KMS-11 (cell line): ENCODE data around the gene AGPAT2.
A peak's percentile ranks its signal among the peaks of the same experiment; 100 is the strongest.

ENCODE experiments used
- H2AFZ ChIP-seq: fragments of 200-600 bp; sonication (generic); 2 replicates; pipeline ENCODE4 v1.6.1; 2016; ENCODE audit warnings: antibody characterized with exemption, mixed run types, low read depth
- H3K27ac ChIP-seq: fragments of 200-600 bp; sonication (generic); 2 replicates; pipeline ENCODE4 v1.6.1; 2016; ENCODE audit warnings: mild to moderate bottlenecking, mixed run types
- H3K27me3 ChIP-seq: fragments of 200-600 bp; sonication (generic); 2 replicates; pipeline ENCODE4 v1.6.1; 2017; ENCODE audit warnings: mild to moderate bottlenecking, low read depth, mixed run types, moderate library complexity; ENCODE audit not compliant: insufficient read depth
- H3K36me3 ChIP-seq: fragments of 200-600 bp; sonication (generic); 2 replicates; pipeline ENCODE4 v1.6.1; 2017; ENCODE audit warnings: mild to moderate bottlenecking, mixed run types; ENCODE audit not compliant: insufficient read depth
- H3K4me1 ChIP-seq: fragments of 200-600 bp; sonication (generic); 2 replicates; pipeline ENCODE4 v1.6.1; 2016; ENCODE audit warnings: mild to moderate bottlenecking, low read depth, mixed run types; ENCODE audit not compliant: poor library complexity, severe bottlenecking
- H3K4me2 ChIP-seq: fragments of 200-600 bp; sonication (generic); 2 replicates; pipeline ENCODE4 v1.7.0; 2016; ENCODE audit warnings: mild to moderate bottlenecking, mixed run types
- H3K4me3 ChIP-seq: fragments of 200-600 bp; sonication (generic); IDR thresholded peaks from 2 replicates; pipeline ENCODE4 v1.6.1; 2017; ENCODE audit warnings: low read depth, low read length, mixed read lengths; ENCODE audit not compliant: insufficient read depth
- H3K79me2 ChIP-seq: fragments of 200-600 bp; sonication (generic); 2 replicates; pipeline ENCODE4 v1.6.1; 2016; ENCODE audit warnings: low read depth, mixed run types; ENCODE audit not compliant: insufficient read depth
- H3K9ac ChIP-seq: fragments of 200-600 bp; sonication (generic); 2 replicates; pipeline ENCODE4 v1.6.1; 2016; ENCODE audit warnings: mild to moderate bottlenecking, mixed run types
- H4K20me1 ChIP-seq: fragments of 200-600 bp; sonication (generic); 2 replicates; pipeline ENCODE4 v1.6.1; 2016; ENCODE audit warnings: mild to moderate bottlenecking, mixed run types; ENCODE audit not compliant: insufficient read depth
- TF ChIP-seq, protein P1 (sequence below): fragments of 200-600 bp; sonication (generic); conservative IDR thresholded peaks from 2 replicates; pipeline ENCODE4 v1.6.1; 2017; ENCODE audit warnings: low read depth, mild to moderate bottlenecking, antibody characterized with exemption, low read length, moderate library complexity, mixed read lengths

The AGPAT2 gene

DNA sequence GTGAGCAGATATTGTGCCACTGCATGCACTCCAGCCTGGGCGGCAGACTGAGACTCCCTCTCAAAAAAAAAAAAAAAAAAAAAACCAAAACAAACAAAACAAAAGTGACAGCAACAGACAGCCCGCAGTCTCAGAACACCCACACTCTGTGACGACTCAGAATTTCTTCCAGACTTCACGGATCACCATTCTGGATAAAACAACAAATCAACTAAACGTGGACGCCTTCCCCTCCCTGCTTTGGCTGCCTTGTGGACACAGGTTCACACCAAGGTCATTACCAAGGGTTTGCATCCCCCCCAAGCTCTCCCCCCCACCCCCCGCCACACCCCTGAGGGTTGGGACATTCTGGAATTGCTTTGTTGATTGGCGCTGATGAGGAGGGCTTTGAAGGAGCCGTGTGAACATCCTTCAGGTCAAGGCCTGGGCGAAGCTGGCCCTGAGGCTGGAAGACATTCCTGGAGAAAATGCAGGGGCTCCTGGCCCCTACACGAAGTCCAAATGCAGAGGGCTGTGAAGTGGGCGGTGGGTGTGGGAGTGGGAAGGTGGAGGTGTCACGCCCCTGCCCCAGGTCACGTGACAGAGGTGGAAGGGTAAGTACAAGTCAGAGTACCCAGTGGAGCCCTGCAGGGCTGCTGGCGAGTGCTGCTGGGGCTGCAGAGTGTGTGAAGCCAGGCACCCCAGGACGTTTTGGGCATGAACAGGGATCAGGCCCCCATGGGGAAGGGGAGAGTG lies 45.4 kb upstream of the AGPAT2 start:
- H3K9ac ChIP-seq = no peak overlapping the region

DNA sequence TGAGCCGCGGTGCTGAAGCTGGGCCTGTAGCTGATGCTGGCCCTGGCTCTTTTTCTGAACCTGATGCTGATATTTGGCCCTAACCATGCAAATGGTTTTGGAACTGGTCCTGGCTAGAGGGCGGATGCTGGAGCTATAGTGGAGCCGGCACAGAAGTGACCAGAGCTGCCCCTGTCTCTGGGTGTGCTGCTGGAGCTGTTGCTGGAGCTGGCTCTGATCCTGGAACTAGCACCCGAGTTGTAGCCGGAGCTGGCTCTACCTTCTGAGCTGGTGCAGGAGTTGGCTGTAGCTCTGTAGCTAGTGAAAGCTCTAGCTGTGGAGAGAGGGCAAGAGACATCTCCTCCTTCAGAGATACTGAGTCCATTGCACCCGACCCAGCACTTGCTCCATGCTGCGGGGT lies 42.7 kb upstream of the AGPAT2 start:
- no peak overlapping the region for H3K4me3 ChIP-seq
- H3K36me3 ChIP-seq = no peaks in the 10 kb centered on the region; the same call in 1 of the 2 replicates
- H3K27ac ChIP-seq = no peak overlapping the region
- peaks cover 26% of the 10 kb centered on the region; the same call in 1 of the 2 replicates for H4K20me1 ChIP-seq
- TF ChIP-seq, protein P1, sequence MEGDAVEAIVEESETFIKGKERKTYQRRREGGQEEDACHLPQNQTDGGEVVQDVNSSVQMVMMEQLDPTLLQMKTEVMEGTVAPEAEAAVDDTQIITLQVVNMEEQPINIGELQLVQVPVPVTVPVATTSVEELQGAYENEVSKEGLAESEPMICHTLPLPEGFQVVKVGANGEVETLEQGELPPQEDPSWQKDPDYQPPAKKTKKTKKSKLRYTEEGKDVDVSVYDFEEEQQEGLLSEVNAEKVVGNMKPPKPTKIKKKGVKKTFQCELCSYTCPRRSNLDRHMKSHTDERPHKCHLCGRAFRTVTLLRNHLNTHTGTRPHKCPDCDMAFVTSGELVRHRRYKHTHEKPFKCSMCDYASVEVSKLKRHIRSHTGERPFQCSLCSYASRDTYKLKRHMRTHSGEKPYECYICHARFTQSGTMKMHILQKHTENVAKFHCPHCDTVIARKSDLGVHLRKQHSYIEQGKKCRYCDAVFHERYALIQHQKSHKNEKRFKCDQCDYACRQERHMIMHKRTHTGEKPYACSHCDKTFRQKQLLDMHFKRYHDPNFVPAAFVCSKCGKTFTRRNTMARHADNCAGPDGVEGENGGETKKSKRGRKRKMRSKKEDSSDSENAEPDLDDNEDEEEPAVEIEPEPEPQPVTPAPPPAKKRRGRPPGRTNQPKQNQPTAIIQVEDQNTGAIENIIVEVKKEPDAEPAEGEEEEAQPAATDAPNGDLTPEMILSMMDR = no peak
- no peak overlapping the region for H2AFZ ChIP-seq
- peaks cover 22% of the 10 kb centered on the region for H3K4me1 ChIP-seq
- H3K79me2 ChIP-seq = peaks cover 28% of the 10 kb centered on the region
- H3K9ac ChIP-seq = no peak overlapping the region
- no peak overlapping the region for H3K4me2 ChIP-seq
- no peaks in the 10 kb centered on the region for H3K27me3 ChIP-seq

More for the DNA sequence above, 45.4 kb upstream of the AGPAT2 start:
- peaks cover 3% of the 10 kb centered on the region for H3K79me2 ChIP-seq
- no peak overlapping the region for H2AFZ ChIP-seq
- H3K4me2 ChIP-seq = no peak overlapping the region
- H3K4me1 ChIP-seq = peaks cover 8% of the 10 kb centered on the region
- peaks cover under 1% of the 10 kb centered on the region; the same call in 1 of the 2 replicates for H3K27me3 ChIP-seq
- H3K27ac ChIP-seq = no peak overlapping the region
- H3K4me3 ChIP-seq = no peak overlapping the region
- TF ChIP-seq, protein P1 = no peak
- H4K20me1 ChIP-seq = 0 out of 2 replicates have a peak, but pooled peaks cover under 1% of the 10 kb centered on the region
- no peaks in the 10 kb centered on the region for H3K36me3 ChIP-seq

DNA sequence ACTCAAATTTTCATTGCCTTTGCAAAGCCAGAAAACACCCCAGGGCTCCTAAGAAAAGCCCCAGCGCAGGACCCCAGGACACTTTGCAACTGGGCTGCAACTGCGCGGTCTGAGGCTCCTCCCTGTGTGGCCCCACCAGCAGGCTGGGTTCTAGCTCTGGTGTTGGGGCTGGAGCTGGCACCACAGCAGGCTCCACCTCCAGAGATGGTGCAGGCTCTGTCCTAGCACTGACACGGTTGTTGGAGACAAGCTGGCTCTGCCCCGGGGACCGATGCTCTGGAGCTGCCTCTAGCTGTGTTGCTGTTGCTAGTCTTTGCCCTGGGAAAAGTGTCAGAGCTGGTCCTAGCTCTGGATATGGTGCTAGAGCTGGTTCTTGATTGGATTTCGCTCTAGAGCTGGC lies 41.9 kb upstream of the AGPAT2 start:
- Histone ChIP-seq H3K27me3 (no peaks in the 10 kb centered on the region), H3K79me2 (peaks cover 28% of the 10 kb centered on the region), H3K36me3 (no peaks in the 10 kb centered on the region; the same call in 1 of the 2 replicates), H4K20me1 (peaks cover 31% of the 10 kb centered on the region; the same call in 1 of the 2 replicates), H2AFZ (no peak overlapping the region), H3K4me2 (peak overlapping the region; percentile 96; the same call in 1 of the 2 replicates), H3K4me1 (peaks cover 22% of the 10 kb centered on the region), H3K4me3 (no peak overlapping the region), H3K9ac (no peak overlapping the region), H3K27ac (no peak overlapping the region)
- TF ChIP-seq, protein P1 = no peak

DNA sequence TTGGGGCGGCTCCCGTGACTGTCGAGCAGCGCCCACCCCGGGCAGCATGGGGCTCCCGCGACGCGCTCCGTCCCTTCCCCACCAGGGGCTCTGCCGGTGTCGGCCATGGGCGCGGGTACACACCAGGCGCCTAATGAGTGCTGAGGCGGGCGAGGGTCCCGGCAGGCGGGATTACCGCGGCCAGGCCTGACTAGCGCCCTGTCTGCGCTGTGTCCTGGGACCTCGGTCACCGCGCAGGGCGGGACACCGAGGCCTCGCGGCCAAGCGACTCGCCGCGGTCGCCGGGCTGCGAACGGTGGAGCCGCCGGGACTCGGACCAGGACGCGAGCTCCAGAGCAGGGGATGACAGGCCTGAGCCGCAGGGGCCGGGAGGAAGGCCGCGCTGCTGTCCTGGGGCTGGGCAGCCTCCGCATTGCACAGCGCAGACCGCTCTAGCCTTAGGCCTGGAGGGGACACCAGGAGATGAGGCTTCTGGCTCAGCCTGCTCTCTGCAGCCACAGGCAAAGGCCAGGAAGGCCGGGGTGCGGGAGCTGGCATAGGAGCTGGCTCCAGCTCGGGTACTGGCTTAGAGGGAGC lies 41.4 kb upstream of the AGPAT2 start:
- TF ChIP-seq, protein P1 = no peak
- no peak overlapping the region for H3K4me3 ChIP-seq
- H4K20me1 ChIP-seq = peaks cover 36% of the 10 kb centered on the region
- peaks cover 28% of the 10 kb centered on the region for H3K79me2 ChIP-seq
- peak overlapping the region; percentile 96 for H3K4me2 ChIP-seq
- H3K4me1 ChIP-seq = peaks cover 22% of the 10 kb centered on the region
- no peaks in the 10 kb centered on the region for H3K27me3 ChIP-seq
- no peaks in the 10 kb centered on the region; the same call in 1 of the 2 replicates for H3K36me3 ChIP-seq
- no peak overlapping the region for H3K27ac ChIP-seq
- peak overlapping the region; percentile 93 for H3K9ac ChIP-seq
- H2AFZ ChIP-seq = peak overlapping the region; percentile 82
